GM23338 (cell line): ENCODE data around the gene MLLT6. TPM values are rescaled to one million over a fixed set of nuclear protein-coding genes. Genes with fewer than 3 reads are reported as not detected.
"Not testable (repeated sequence)": the region's sequence is repeated elsewhere in the genome, so short reads cannot be mapped to it uniquely, and the experiment has no call there.

Source experiments
- ATAC-seq: fragments of 200-7000 bp; cut with Tn5 transposase; 3 replicates; pipeline ENCODE4 v1.9.1; 2020
- DNase-seq: peaks from one replicate; pipeline ENCODE4 v3.0.0-alpha.2; 2015; ENCODE audit warnings: low spot score
- H2AFZ ChIP-seq: fragments of 200-600 bp; sonication (generic); 2 replicates; pipeline ENCODE4 v1.8.0; 2016; ENCODE audit warnings: antibody characterized with exemption, mild to moderate bottlenecking, moderate library complexity
- H3F3A ChIP-seq: fragments of 200-600 bp; sonication (generic); replicated peaks from 2 replicates; pipeline ENCODE4 v1.8.0; 2017; ENCODE audit warnings: antibody characterized with exemption, mixed run types, low read depth
- H3K27ac ChIP-seq: fragments of 200-600 bp; sonication (generic); 2 replicates; pipeline ENCODE4 v1.6.1; 2016; ENCODE audit warnings: low read depth
- H3K27me3 ChIP-seq: fragments of 200-600 bp; sonication (generic); 2 replicates; pipeline ENCODE4 v1.8.0; 2016; ENCODE audit warnings: mild to moderate bottlenecking, mixed run types, moderate library complexity; ENCODE audit not compliant: insufficient read depth
- H3K36me3 ChIP-seq: fragments of 200-600 bp; sonication (generic); 2 replicates; pipeline ENCODE4 v1.8.0; 2016; ENCODE audit warnings: mild to moderate bottlenecking; ENCODE audit not compliant: insufficient read depth
- H3K4me1 ChIP-seq: fragments of 200-600 bp; sonication (generic); 2 replicates; pipeline ENCODE4 v1.8.0; 2016; ENCODE audit warnings: mild to moderate bottlenecking, moderate library complexity; ENCODE audit not compliant: insufficient read depth
- H3K4me2 ChIP-seq: fragments of 200-600 bp; sonication (generic); 2 replicates; pipeline ENCODE4 v1.7.1; 2017; ENCODE audit warnings: mixed run types
- H3K4me3 ChIP-seq: fragments of 200-600 bp; sonication (generic); 2 replicates; pipeline ENCODE4 v1.6.1; 2016; ENCODE audit warnings: mixed run types
- H3K79me2 ChIP-seq: fragments of 200-600 bp; sonication (generic); replicated peaks from 2 replicates; pipeline ENCODE4 v1.8.0; 2017; ENCODE audit warnings: mild to moderate bottlenecking; ENCODE audit not compliant: insufficient read depth
- H3K9me2 ChIP-seq: fragments of 200-600 bp; sonication (generic); 2 replicates; pipeline ENCODE4 v1.8.0; 2017; ENCODE audit not compliant: insufficient read depth
- H4K20me1 ChIP-seq: fragments of 200-600 bp; sonication (generic); replicated peaks from 2 replicates; pipeline ENCODE4 v1.8.0; 2017; ENCODE audit warnings: mild to moderate bottlenecking; ENCODE audit not compliant: insufficient read depth
- H3K27ac Mint-ChIP-seq: 2 replicates; pipeline ENCODE4 v1.8.0; 2020; ENCODE audit warnings: inconsistent platforms, mild to moderate bottlenecking, moderate library complexity, mixed read lengths
- H3K27me3 Mint-ChIP-seq: 3 replicates; pipeline ENCODE4 v1.8.0; 2022; ENCODE audit warnings: low read depth, mild to moderate bottlenecking, moderate library complexity, mixed read lengths, inconsistent platforms; ENCODE audit not compliant: insufficient read depth, poor library complexity
- H3K36me3 Mint-ChIP-seq: 3 replicates; pipeline ENCODE4 v1.8.0; 2021; ENCODE audit warnings: low read depth, mild to moderate bottlenecking, inconsistent platforms, moderate library complexity, mixed read lengths
- H3K4me1 Mint-ChIP-seq: 3 replicates; pipeline ENCODE4 v1.8.0; 2020; ENCODE audit warnings: mild to moderate bottlenecking, inconsistent platforms, mixed read lengths
- H3K4me3 Mint-ChIP-seq: 3 replicates; pipeline ENCODE4 v1.8.0; 2021; ENCODE audit warnings: moderate library complexity, mild to moderate bottlenecking, inconsistent platforms, mixed read lengths
- H3K9me3 Mint-ChIP-seq: 3 replicates; pipeline ENCODE4 v1.8.0; 2020; ENCODE audit warnings: moderate library complexity, mild to moderate bottlenecking, inconsistent platforms, mixed read lengths
- CTCF ChIP-seq, 2 experiments: fragments of 200-600 bp in 1 of 2; sonication (generic) in 1 of 2; conservative IDR thresholded peaks; 2 replicates each; pipeline versions ENCODE4 v1.5.1 to v1.6.1; 2016 to 2017; ENCODE audit warnings: antibody characterized with exemption in 2 of 2, low read depth in 2 of 2, mild to moderate bottlenecking in 2 of 2, moderate library complexity in 1 of 2
- EZH2 ChIP-seq: fragments of 200-600 bp; sonication (generic); IDR thresholded peaks from one replicate; pipeline ENCODE4 v1.8.0; 2017; ENCODE audit warnings: antibody characterized with exemption, mild to moderate bottlenecking, low read depth; ENCODE audit not compliant: unreplicated experiment
- NANOG ChIP-seq: IDR thresholded peaks from 2 replicates; pipeline ENCODE4 v1.6.1; 2016; ENCODE audit warnings: antibody characterized with exemption, borderline replicate concordance
- REST ChIP-seq: IDR thresholded peaks from one replicate; pipeline ENCODE4 v1.6.1; 2018; ENCODE audit warnings: antibody characterized with exemption; ENCODE audit not compliant: unreplicated experiment
- STAT1 ChIP-seq: IDR thresholded peaks from one replicate; pipeline ENCODE4 v1.6.1; 2016; ENCODE audit warnings: antibody characterized with exemption; ENCODE audit not compliant: unreplicated experiment
- ZNF114 ChIP-seq: fragments of 250-450 bp; sonication (Bioruptor Pico); IDR thresholded peaks from 2 replicates; pipeline ENCODE4 v1.5.0; 2020; ENCODE audit warnings: mild to moderate bottlenecking, moderate library complexity
- ZNF331 ChIP-seq: fragments of 250-450 bp; sonication (Bioruptor Pico); IDR thresholded peaks from 2 replicates; pipeline ENCODE4 v1.5.0; 2020; ENCODE audit warnings: low read depth, mild to moderate bottlenecking, moderate library complexity
- polyA plus RNA-seq: library from polyadenylated mRNA; unstranded; fragments of >200 nt; fragmentation: Nextera tagmentation; extraction: Ambion mirVana; gene quantifications from 2 replicates; pipeline ENCODE4 v1.2.1, GENCODE V29; 2016
- total RNA-seq: library from RNA; depleted of rRNA; stranded (reverse); fragments of >200 nt; shearing (Covaris generic); gene quantifications from 2 replicates; pipeline ENCODE4 v1.2.3, GENCODE V29; 2014

Gene MLLT6
- total and polyA plus RNA-seq, 2 experiments from 2014 or later: 2.6 to 2.8 TPM

- Histone ChIP-seq H3K27me3 (peaks cover 38% of the 10 kb centered on the region), H3K4me1 (peaks cover 16% of the 10 kb centered on the region), H4K20me1 (no peaks in the 10 kb centered on the region), H3K79me2 (no peaks in the 10 kb centered on the region), H3F3A (peaks cover 5% of the 10 kb centered on the region), H3K4me2 (no peak overlapping the region), H3K4me3 (no peak overlapping the region), H2AFZ (no peak overlapping the region), H3K9me2 (no peaks in the 10 kb centered on the region), H3K27ac (no peak overlapping the region), H3K36me3 (no peaks in the 10 kb centered on the region)
- Mint-ChIP-seq H3K4me1 (peaks cover 39% of the 10 kb centered on the region), H3K27ac (no peak overlapping the region), H3K27me3 (peaks cover 36% of the 10 kb centered on the region), H3K9me3 (no peaks in the 10 kb centered on the region), H3K36me3 (no peaks in the 10 kb centered on the region), H3K4me3 (no peak overlapping the region)
- ATAC-seq (no peak), DNase-seq (no peak)
- TF ChIP-seq ZNF114 (CRISPR knock-in tag) (no peak), NANOG (no peak), CTCF (conservative IDR thresholded peaks at IDR 0.05; ENCODE audit: low read depth in 2 of 2) (no peak), ZNF331 (no peak), STAT1 (no peak)
These were observed 20.0 kb downstream of the MLLT6 start for GRCh38 chr17:38725066-38725465.

GRCh38 chr17:38726145-38726544, 21.1 kb downstream of the MLLT6 start:
- not testable (repeated sequence) for H3K36me3 Mint-ChIP-seq, ATAC-seq

GRCh38 chr17:38727736-38728135, 22.7 kb downstream of the MLLT6 start:
- H3K4me2 ChIP-seq: no peak overlapping the region
- no peak overlapping the region for H2AFZ ChIP-seq
- TF ChIP-seq REST (no peak), EZH2 (peak; percentile 1), CTCF (conservative IDR thresholded peaks at IDR 0.05; ENCODE audit: low read depth in 2 of 2) (no peak), STAT1 (no peak), ZNF331 (no peak)
- Mint-ChIP-seq H3K9me3 (no peaks in the 10 kb centered on the region), H3K36me3 (peaks cover 2% of the 10 kb centered on the region; the same call in 1 of the 3 replicates), H3K27me3 (peaks cover 35% of the 10 kb centered on the region), H3K27ac (no peak overlapping the region), H3K4me3 (no peak overlapping the region; the same call in 2 of the 3 replicates), H3K4me1 (peaks cover 34% of the 10 kb centered on the region)
- no peak overlapping the region for H3K27ac ChIP-seq
- peaks cover 22% of the 10 kb centered on the region for H3K27me3 ChIP-seq
- no peaks in the 10 kb centered on the region for H4K20me1 ChIP-seq
- peaks cover 3% of the 10 kb centered on the region; the same call in 1 of the 2 replicates for H3F3A ChIP-seq
- peaks cover 18% of the 10 kb centered on the region for H3K4me1 ChIP-seq
- no peaks in the 10 kb centered on the region for H3K36me3 ChIP-seq
- H3K79me2 ChIP-seq: no peaks in the 10 kb centered on the region
- DNase-seq (no peak), ATAC-seq (no peak)
- H3K9me2 ChIP-seq: no peaks in the 10 kb centered on the region
- no peak overlapping the region for H3K4me3 ChIP-seq

More at GRCh38 chr17:38726145-38726544, 21.1 kb downstream of the MLLT6 start:
- H3K27me3 ChIP-seq: peaks cover 28% of the 10 kb centered on the region
- H3K4me1 ChIP-seq: peaks cover 17% of the 10 kb centered on the region
- H3K9me3 Mint-ChIP-seq, H3K4me3 Mint-ChIP-seq, H3K4me3 ChIP-seq, H2AFZ ChIP-seq, H3K27ac ChIP-seq, H3K9me2 ChIP-seq, DNase-seq, H3K36me3 ChIP-seq, H3K27ac Mint-ChIP-seq, H3F3A ChIP-seq, H3K79me2 ChIP-seq, H4K20me1 ChIP-seq, H3K4me2 ChIP-seq: not testable (repeated sequence)
- peaks cover 33% of the 10 kb centered on the region for H3K4me1 Mint-ChIP-seq
- peaks cover 35% of the 10 kb centered on the region for H3K27me3 Mint-ChIP-seq
